Left kidney (tissue), 2 donors: ENCODE data around the gene CFAP210. TPM values are rescaled to one million over a fixed set of nuclear protein-coding genes. Genes with fewer than 3 reads are reported as not detected.
"Not testable (repeated sequence)": the region's sequence is repeated elsewhere in the genome, so short reads cannot be mapped to it uniquely, and the experiment has no call there.

Experiments
- DNase-seq: peaks from one replicate; pipeline ENCODE4 v3.0.0-alpha.2; 2013
- polyA plus RNA-seq: library from polyadenylated mRNA; unstranded; fragments of 120-200 nt; gene quantifications from one replicate; pipeline ENCODE4 v1.2.1, GENCODE V29; 2013; ENCODE audit not compliant: insufficient read length

The CFAP210 gene
- polyA plus RNA-seq, 1 donor, result 2.9 TPM

GRCh38 chr2:169712791-169713227 lies 18.6 kb upstream of the CFAP210 start:
- DNase-seq, result no peak

GRCh38 chr2:169711751-169712509 lies 17.7 kb upstream of the CFAP210 start:
- no peak for DNase-seq

GRCh38 chr2:169709981-169710380 lies 15.8 kb upstream of the CFAP210 start:
- DNase-seq, result no peak

- no peak for DNase-seq
Measured at GRCh38 chr2:169709331-169709730, 15.1 kb upstream of the CFAP210 start.

- no peak for DNase-seq
Measured at GRCh38 chr2:169707626-169708025, 13.4 kb upstream of the CFAP210 start.

GRCh38 chr2:169705927-169706326 lies 11.7 kb upstream of the CFAP210 start:
- DNase-seq, result no peak

- no peak for DNase-seq
Measured at GRCh38 chr2:169704160-169704708, 10.0 kb upstream of the CFAP210 start.

- DNase-seq, result no peak
Measured at GRCh38 chr2:169702996-169703395, 8.8 kb upstream of the CFAP210 start.

- not testable (repeated sequence) for DNase-seq
Measured at GRCh38 chr2:169699173-169699572, 5.0 kb upstream of the CFAP210 start.

GRCh38 chr2:169696381-169696780 lies 2.2 kb upstream of the CFAP210 start:
- no peak for DNase-seq

- DNase-seq, result no peak
Measured at GRCh38 chr2:169694894-169695260, 672 bp upstream of the CFAP210 start.

- DNase-seq, result no peak
Measured at GRCh38 chr2:169693360-169693759, 845 bp downstream of the CFAP210 start.

- DNase-seq, result no peak
Measured at GRCh38 chr2:169692718-169693117, 1.5 kb downstream of the CFAP210 start.

GRCh38 chr2:169690958-169691357 lies 3.2 kb downstream of the CFAP210 start:
- DNase-seq, result no peak

- DNase-seq, result not testable (repeated sequence)
Measured at GRCh38 chr2:169687943-169688342, 6.3 kb downstream of the CFAP210 start.

- not testable (repeated sequence) for DNase-seq
Measured at GRCh38 chr2:169686825-169687224, 7.4 kb downstream of the CFAP210 start.

- DNase-seq, result not testable (repeated sequence)
Measured at GRCh38 chr2:169684712-169685111, 9.5 kb downstream of the CFAP210 start.

GRCh38 chr2:169684135-169684565 lies 10.1 kb downstream of the CFAP210 start:
- DNase-seq, result no peak

GRCh38 chr2:169683425-169684134 lies 10.6 kb downstream of the CFAP210 start:
- DNase-seq, result no peak

GRCh38 chr2:169683054-169683424 lies 11.2 kb downstream of the CFAP210 start:
- no peak for DNase-seq

- DNase-seq, result no peak
Measured at GRCh38 chr2:169676850-169677249, 17.4 kb downstream of the CFAP210 start.

GRCh38 chr2:169676357-169676756 lies 17.8 kb downstream of the CFAP210 start:
- no peak for DNase-seq

- DNase-seq, result no peak
Measured at GRCh38 chr2:169673921-169674320, 20.3 kb downstream of the CFAP210 start.
